Prostate gland (tissue), 2 donors: ENCODE data around the gene UPK1B. TPM values are rescaled to one million over a fixed set of nuclear protein-coding genes. Genes with fewer than 3 reads are reported as not detected.

Experiments used
- DNase-seq: peaks from one replicate; pipeline ENCODE4 v3.0.0-alpha.2; 2019; ENCODE audit warnings: low spot score
- H3K27ac ChIP-seq, 2 donors: fragments of 200-600 bp; sonication (generic); 2 replicates each; pipeline ENCODE4 v1.5.1; 2017 to 2019
- H3K27me3 ChIP-seq: fragments of 200-600 bp; sonication (generic); replicated peaks from 2 replicates; pipeline ENCODE4 v1.5.1; 2019; ENCODE audit not compliant: insufficient read depth
- H3K36me3 ChIP-seq, 2 donors: fragments of 200-600 bp; sonication (generic); 1 replicate in 1 of 2; 2 replicates in 1 of 2; pipeline versions ENCODE4 v1.5.1 to v1.8.1; 2017 to 2019
- H3K4me1 ChIP-seq: fragments of 200-600 bp; sonication (generic); replicated peaks from 2 replicates; pipeline ENCODE4 v1.5.1; 2019
- H3K4me3 ChIP-seq, 2 donors: fragments of 200-600 bp; sonication (generic); 2 replicates each; pipeline ENCODE4 v1.5.1; 2017 to 2019
- H3K9me3 ChIP-seq: fragments of 200-600 bp; sonication (generic); 2 replicates; pipeline ENCODE4 v1.5.1; 2017
- CTCF ChIP-seq, 4 experiments: fragments of 200-600 bp in 2 of 4; fragments of 450-650 bp in 2 of 4; sonication (generic) in 2 of 4; IDR thresholded peaks; 1 replicate in 3 of 4; 2 replicates in 1 of 4; pipeline ENCODE4 v1.5.1; 2016 to 2019; ENCODE audit warnings: antibody characterized with exemption in 4 of 4, mild to moderate bottlenecking in 2 of 4, moderate library complexity in 2 of 4
- POLR2A ChIP-seq: fragments of 450-650 bp; IDR thresholded peaks from one replicate; pipeline ENCODE4 v1.6.1; 2016; ENCODE audit warnings: antibody characterized with exemption, mild to moderate bottlenecking
- POLR2AphosphoS5 ChIP-seq: sonication (generic); formaldehyde crosslinking; IDR thresholded peaks from one replicate; pipeline ENCODE4 v1.6.1; 2017; ENCODE audit warnings: antibody characterized with exemption
- WGBS: methylation state at CpG from one replicate; pipeline ENCODE4 v1.1.5; 2018; 5-methylcytosine and 5-hydroxymethylcytosine counted together
- intact Hi-C: fragments of 100-400 bp; cut with DNase I; formaldehyde crosslinking; loops from one replicate; pipeline ENCODE4 v1.14.2; 2022
- total RNA-seq, 2 donors: library from RNA; depleted of rRNA; stranded (reverse); fragments of >200 nt; gene quantifications; one replicate each; pipeline ENCODE4 v1.1.0, GENCODE V29; 2016

The UPK1B gene
- total RNA-seq, 2 donors from 2014 or later = not detected

GRCh38 chr3:119228373-119229145, 55.2 kb downstream of the UPK1B start:
- Histone ChIP-seq H3K36me3 (peaks cover 0 to 5% of the 10 kb centered on the region in 2 donors), H3K9me3 (no peaks in the 10 kb centered on the region), H3K27ac (no peak overlapping the region), H3K27me3 (no peaks in the 10 kb centered on the region), H3K4me3 (no peak overlapping the region), H3K4me1 (no peaks in the 10 kb centered on the region)
- intact Hi-C loops = no loop called here
- 95% methylated on average over 2 of the region's 2 CpGs for WGBS
- TF ChIP-seq POLR2AphosphoS5 (no peak), CTCF (IDR thresholded peaks at IDR 0.05) (no peak), POLR2A (no peak)
- no peak for DNase-seq

GRCh38 chr3:119229190-119229589, 55.8 kb downstream of the UPK1B start:
- WGBS = over 99% methylated on average over 7 of the region's 7 CpGs
- no peak for DNase-seq
- no peaks in the 10 kb centered on the region for H3K9me3 ChIP-seq
- H3K36me3 ChIP-seq = peaks cover 0 to 5% of the 10 kb centered on the region in 2 donors
- no peaks in the 10 kb centered on the region for H3K27me3 ChIP-seq
- H3K4me3 ChIP-seq = no peak overlapping the region
- no peaks in the 10 kb centered on the region for H3K4me1 ChIP-seq
- TF ChIP-seq POLR2A (no peak), CTCF (IDR thresholded peaks at IDR 0.05) (no peak)
- no peak overlapping the region for H3K27ac ChIP-seq
- intact Hi-C loops = no loop called here

GRCh38 chr3:119230071-119230470, 56.7 kb downstream of the UPK1B start:
- no peaks in the 10 kb centered on the region for H3K9me3 ChIP-seq
- peaks cover 0 to 5% of the 10 kb centered on the region in 2 donors for H3K36me3 ChIP-seq
- intact Hi-C loops = no loop called here
- no peak for TF ChIP-seq POLR2A
- TF ChIP-seq CTCF (IDR thresholded peaks at IDR 0.05) = no peak
- TF ChIP-seq POLR2AphosphoS5 = no peak
- no peak overlapping the region for H3K4me3 ChIP-seq
- no peaks in the 10 kb centered on the region for H3K4me1 ChIP-seq
- 93% methylated on average over 7 of the region's 7 CpGs for WGBS
- no peak overlapping the region for H3K27ac ChIP-seq
- no peaks in the 10 kb centered on the region for H3K27me3 ChIP-seq
- DNase-seq = no peak

- H3K27ac ChIP-seq = no peak overlapping the region
- intact Hi-C loops = no loop called here
- H3K9me3 ChIP-seq = no peaks in the 10 kb centered on the region
- peaks cover 0 to 5% of the 10 kb centered on the region in 2 donors for H3K36me3 ChIP-seq
- DNase-seq = no peak
- no peak overlapping the region for H3K4me3 ChIP-seq
- TF ChIP-seq CTCF (IDR thresholded peaks at IDR 0.05) = no peak
- no peaks in the 10 kb centered on the region for H3K4me1 ChIP-seq
- no peaks in the 10 kb centered on the region for H3K27me3 ChIP-seq
Measured at GRCh38 chr3:119230745-119231144, 57.3 kb downstream of the UPK1B start.

GRCh38 chr3:119234610-119235009, 61.2 kb downstream of the UPK1B start:
- peaks cover 0 to 2% of the 10 kb centered on the region in 2 donors for H3K36me3 ChIP-seq
- H3K27me3 ChIP-seq = no peaks in the 10 kb centered on the region
- H3K9me3 ChIP-seq = no peaks in the 10 kb centered on the region
- TF ChIP-seq POLR2A (no peak), POLR2AphosphoS5 (no peak), CTCF (IDR thresholded peaks at IDR 0.05) (no peak)
- H3K27ac ChIP-seq = no peak overlapping the region
- DNase-seq = no peak
- H3K4me3 ChIP-seq = no peak overlapping the region
- no peaks in the 10 kb centered on the region for H3K4me1 ChIP-seq
- intact Hi-C loops = no loop called here
- 82% methylated on average over 1 of the region's 1 CpG for WGBS
